GM04503 (cell line): ENCODE results near the gene RALB.

ENCODE experiments used
- DNase-seq: peaks from one replicate; pipeline ENCODE4 v3.0.0-alpha.2; 2012; ENCODE audit warnings: low read depth

RALB gene

DNA sequence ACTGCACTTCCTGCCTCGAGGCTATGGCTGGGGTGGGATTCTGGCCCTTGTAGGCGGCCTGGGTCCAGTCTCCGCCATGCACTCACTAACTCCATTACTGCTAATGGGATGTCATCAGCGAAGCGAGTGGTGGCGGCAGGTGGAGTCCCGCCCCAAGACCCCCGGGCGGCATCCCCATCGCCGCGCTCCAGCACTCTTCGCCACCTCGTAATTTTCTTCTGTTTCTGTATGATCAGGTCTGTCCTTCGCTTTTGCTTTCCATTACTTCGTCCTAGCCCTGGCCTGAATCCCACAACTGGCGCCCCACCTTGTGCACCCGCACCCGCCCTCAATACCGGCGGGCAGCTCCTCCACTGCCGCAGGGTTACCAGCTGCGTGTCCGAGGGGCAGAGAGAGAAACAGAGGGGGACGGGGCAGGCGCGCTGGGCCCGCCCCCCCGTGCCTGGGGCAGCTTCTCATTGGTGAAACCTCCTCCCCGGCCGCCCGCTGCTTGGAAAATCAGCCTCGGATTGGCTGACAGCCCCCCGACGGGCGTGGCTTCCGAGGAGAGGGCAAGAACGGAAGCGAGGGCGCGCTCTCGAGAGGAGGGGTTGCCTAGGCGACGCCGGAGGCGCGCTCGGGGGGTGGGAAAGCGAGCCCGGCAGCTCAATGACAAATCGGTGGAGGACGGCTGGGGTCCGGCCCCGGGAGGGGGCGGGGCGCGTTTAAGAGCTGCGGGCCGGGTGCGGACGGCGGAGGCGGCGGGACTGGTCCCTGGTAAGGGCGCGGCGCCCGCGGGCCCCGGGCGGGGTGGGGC is at the start of gene RALB:
Gene RALB, plus strand, starts transcription at position 628 of the 796 bp plus-strand sequence. CDS start 25,813 bp downstream, outside the sequence.
- peak; percentile 82 for DNase-seq

GRCh38 chr2:120203251-120204021 is 49.2 kb upstream of the RALB start:
- no peak for DNase-seq

DNA sequence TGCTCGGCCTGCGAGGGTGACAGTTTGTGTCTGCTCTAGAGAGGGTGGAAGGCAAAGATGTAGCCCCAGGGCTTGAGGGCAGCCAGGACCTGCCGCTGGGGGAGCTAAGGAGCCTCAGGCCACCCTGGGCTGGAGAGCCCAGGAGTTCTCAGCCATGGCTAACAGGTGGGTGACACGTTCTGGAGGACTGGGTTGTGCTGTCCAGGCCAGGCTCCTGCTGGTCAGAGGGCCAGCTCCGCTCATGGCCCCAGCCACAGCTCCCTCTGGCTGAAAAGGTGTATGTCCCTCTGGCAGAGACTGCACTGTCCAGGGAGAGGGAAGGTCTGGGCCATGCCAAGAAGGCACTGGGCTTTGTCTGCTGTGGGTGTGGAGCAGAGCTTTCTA is 48.6 kb upstream of the RALB start:
- DNase-seq: no peak

- no peak for DNase-seq
These were observed 48.2 kb upstream of the RALB start for GRCh38 chr2:120204417-120204816.

DNA sequence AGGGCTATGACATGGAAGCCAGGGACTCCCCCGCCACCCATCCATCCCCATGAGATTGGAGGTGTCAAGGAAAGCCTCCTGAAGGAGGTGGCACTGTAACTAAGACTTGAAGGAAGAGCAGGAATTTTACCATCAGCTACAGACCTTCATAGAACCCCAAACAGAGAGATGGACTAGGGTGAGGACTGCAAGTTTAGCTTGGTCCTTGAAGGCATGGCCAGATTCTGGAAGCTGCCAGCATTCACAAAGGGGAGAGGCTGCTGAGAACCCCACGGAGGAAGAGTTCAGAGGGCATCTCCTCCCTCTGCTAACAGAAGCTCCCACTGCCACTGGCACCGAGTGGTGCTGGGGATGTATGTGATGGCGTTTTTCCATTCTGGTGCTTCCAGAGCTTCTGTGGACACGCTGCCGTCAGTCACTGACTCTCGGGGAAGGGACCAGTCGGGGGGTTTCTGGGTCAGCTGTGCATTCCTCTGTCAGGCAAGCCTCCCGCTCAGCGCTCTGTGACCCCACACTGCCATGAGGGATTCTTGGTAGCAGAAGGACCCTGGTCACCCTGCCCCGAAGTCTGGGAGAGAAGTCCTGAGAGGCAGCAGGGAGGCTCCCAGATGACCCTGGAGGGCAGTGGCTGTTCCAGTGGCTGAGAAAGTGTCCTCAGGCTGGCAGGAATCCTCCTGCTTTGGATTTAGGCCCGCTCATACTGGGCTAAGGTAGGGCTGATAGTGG is 47.5 kb upstream of the RALB start:
- no peak for DNase-seq

DNA sequence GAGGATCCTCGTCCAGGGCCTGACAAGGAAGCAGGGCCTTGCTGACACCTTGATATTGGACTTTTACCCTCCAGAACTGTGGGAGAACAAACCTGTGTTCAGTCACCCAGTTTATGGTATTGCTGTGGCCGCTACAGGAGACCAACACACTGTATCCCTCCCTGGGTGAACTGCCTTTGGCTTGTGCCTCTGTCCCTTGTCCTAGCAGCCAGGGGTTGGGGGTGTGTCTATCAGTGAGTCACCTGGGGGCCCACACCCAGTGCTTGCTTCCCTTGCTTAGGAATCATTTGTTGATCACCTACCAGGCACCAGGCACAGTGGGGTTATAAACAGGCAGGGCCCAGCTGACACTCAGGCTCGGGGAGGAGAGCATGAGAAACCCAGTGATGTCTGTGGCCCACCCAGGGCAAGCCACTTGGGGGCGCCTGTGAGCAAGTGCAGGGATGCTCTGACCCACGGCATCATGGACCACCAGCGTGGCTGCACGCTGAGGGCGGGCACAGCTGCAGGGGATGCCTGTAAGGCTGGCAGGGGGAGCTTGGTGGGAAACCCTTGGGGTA is 46.5 kb upstream of the RALB start:
- DNase-seq: no peak

DNA sequence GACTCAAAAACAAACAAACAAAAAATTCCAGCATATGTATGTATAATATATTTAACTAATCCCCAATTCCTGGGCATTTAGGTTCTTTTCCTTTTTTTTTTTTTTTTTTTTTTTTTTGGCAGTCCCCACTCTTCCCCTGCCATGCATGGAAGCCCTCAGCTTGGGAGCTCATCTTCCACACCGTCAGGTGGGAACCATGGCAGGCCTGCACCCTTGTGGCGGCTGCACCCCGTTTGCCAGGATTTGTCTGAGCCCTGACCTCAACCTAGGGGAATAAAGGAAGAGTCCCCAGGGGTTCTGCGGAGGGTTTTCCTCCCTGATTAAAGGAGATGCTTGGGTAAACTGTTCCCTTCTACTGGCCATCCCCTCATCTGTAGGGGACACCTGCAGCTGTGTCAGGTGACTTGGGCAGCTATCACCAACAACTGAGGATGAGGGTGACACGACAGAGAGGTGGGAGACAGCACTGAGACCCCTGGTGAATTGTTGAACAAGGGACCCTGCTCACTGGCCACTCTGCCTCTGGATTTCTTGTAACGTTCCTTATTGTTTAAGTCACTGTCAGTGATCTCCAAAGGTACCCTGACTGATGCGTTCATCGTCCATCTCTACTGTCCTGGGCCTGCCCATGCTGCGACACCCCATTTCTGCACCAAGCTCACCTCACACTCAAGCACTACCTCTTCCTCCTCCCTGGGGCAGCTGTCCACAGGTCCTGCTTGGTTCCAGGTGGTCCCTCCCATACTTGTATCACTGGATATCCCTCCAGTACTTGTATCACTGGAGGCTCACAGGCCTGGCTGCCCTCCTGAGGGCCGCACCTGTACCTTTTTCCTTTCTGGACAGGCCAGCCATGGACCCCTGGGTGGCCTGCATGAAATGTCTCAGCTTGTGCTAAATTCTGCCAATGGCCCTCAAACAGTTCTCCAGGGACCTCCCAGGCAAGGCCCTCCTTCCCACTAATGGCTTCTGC is 44.0 kb upstream of the RALB start:
- no peak for DNase-seq

DNA sequence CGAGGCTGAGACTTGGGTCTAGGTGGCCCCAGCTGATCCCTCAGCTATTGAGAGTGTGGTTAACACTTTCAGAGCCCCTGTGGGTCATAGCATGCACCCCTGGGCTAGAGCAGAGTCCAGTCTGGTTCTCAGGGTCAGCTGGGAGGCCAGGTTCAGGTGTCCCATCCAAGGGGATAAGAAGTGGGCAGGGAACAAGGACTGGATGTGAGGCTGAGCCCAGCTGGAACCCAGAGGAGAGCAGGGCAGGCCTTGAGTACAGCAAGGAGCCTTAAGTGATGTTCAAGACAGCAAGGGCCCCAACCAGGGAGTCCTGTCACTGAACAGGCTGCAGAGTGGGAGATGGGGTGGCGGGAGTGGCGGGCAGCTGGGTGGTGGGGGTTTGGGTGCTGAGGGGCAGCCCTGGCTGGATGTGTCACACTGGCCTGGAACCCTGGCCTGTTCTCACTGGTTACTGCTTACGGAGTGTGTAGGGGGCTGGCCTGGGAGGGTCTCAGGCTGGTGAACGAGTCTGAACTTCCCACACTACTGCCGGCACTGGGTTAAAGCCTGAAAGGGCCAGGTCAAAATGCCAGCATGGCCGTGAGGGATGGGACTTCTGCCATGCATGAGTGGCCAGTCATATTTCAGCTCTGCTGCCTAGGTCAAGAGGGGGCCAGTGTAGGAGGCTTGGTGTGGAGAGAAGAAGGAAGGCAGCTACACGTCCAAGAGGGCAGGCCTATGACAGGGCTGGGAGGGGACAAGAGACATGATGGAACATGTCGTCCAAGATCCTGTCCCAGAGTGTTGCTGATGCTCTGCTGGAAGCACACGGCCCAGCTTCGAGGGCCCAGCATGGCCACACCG is 43.0 kb upstream of the RALB start:
- DNase-seq: no peak

GRCh38 chr2:120210270-120210693 is 42.4 kb upstream of the RALB start:
- DNase-seq: no peak

- no peak for DNase-seq
These were observed 34.5 kb upstream of the RALB start for GRCh38 chr2:120218181-120218580.

GRCh38 chr2:120219291-120219690 is 33.4 kb upstream of the RALB start:
- no peak for DNase-seq

GRCh38 chr2:120219766-120220165 is 32.9 kb upstream of the RALB start:
- DNase-seq: no peak

DNA sequence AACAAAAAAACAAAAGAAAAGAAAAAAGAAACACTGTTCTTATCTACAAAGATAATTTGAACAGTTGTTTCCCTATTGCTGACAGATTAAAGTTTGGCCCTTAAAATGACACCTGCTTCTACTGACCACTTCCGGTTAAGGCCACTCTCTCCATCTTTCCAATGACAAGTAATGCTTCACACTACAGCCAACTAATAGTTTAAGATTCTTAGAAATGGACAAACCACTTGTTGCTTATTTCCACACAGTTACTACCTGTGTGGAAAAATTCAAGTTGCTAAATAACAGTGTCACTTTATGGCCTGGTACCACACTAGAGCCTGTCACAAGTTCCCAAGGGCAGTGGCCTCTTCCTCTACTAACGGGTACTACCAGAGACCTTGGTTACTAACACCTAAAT is 31.9 kb upstream of the RALB start:
- DNase-seq: no peak

DNA sequence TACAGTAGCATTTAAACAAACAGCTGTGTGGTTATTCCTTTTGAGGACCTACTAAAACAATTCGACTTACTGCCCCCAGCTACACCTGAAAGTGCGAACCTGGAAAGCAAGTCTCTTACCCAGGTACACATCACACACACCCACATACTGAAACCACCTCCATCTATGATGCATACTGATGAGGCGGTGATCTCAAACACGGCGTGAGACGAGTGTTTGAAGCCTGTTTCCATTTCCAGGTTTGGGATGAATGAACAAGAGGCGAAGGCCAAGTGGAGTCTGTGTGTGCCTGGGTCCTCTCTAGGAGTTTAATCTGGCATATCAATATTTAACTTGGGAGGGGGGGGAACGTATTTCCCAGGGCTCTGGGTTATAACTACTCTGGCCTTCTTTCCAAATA is 31.0 kb upstream of the RALB start:
- no peak for DNase-seq

DNA sequence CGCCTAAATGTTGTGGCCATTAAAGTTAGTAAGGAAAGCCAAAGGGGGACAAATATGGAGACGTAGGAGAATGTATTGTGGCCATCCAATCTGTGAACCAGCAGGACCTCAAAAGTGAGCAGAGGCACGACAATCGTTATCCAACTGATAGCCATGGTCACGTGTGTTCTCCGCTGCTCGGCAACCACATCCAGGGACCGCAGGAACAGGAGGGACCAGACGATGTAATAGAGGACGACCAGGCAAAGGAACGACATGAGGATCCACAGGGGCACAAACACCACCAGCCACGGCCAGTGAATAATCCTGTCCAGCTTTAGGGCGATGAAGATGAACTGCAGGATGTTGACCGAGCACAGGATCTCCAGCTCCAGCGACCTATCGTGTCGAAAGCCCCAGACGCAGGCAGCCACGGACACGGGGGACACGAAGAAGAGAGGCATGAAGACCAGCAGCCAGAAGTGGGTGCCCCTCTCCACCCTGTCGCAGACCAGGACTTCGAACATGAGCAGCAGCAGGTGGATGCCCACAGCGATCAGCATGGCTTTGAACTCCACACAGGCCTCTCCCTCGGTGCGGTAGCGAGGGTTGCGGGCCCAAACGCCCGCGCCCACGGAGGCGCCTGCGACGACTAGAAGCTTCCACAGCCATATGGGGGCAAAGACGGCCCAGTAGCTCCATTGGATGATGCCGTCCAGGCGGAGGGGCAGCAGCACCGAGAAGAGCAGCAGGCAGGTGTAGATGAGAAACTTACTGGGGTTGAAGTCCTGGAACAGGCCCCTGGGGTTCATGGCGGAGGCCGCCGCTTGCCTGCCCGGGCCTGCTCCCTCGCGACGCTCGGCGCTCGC is 30.2 kb upstream of the RALB start:
- no peak for DNase-seq

- no peak for DNase-seq
These were observed 29.4 kb upstream of the RALB start, which contains the start of gene TMEM185B for GRCh38 chr2:120223034-120223912. TSS of gene TMEM185B (minus strand) at chr2:120223400. CDS start at chr2:120222976, 424 bp downstream.

- DNase-seq: no peak
These were observed 28.4 kb upstream of the RALB start for GRCh38 chr2:120224256-120224655.
